Choroid plexus epithelial cell (primary cell): ENCODE measurements around the gene DROSHA.
A peak's percentile ranks its signal among the peaks of the same experiment; 100 is the strongest.

ENCODE experiments used
- DNase-seq: peaks from one replicate; pipeline ENCODE4 v3.0.0-alpha.2; 2010; ENCODE audit warnings: low read depth
- H3K4me3 ChIP-seq: 2 replicates; pipeline ENCODE4 v1.5.1; 2011; ENCODE audit warnings: low read depth, mild to moderate bottlenecking, control low read depth, low read length, moderate library complexity
- CTCF ChIP-seq: conservative IDR thresholded peaks from 2 replicates; pipeline ENCODE4 v1.5.1; 2011; ENCODE audit warnings: low read depth, mild to moderate bottlenecking, control low read depth, inconsistent platforms, low read length, moderate library complexity

Gene DROSHA

GRCh38 chr5:31459594-31459993 is 72.3 kb downstream of the DROSHA start:
- no peak for DNase-seq
- no peak for TF ChIP-seq CTCF
- no peak overlapping the region for H3K4me3 ChIP-seq

GRCh38 chr5:31455172-31455571 is 76.7 kb downstream of the DROSHA start:
- H3K4me3 ChIP-seq: no peak overlapping the region
- no peak for DNase-seq
- no peak for TF ChIP-seq CTCF

GRCh38 chr5:31453522-31453921 is 78.4 kb downstream of the DROSHA start:
- H3K4me3 ChIP-seq: no peak overlapping the region
- no peak for DNase-seq
- no peak for TF ChIP-seq CTCF

- H3K4me3 ChIP-seq: no peak overlapping the region
- no peak for DNase-seq
- no peak for TF ChIP-seq CTCF
Measured at GRCh38 chr5:31452314-31452713, 79.6 kb downstream of the DROSHA start.

GRCh38 chr5:31449962-31450361 is 81.9 kb downstream of the DROSHA start:
- DNase-seq: no peak

GRCh38 chr5:31449174-31449573 is 82.7 kb downstream of the DROSHA start:
- peak; percentile 41 for DNase-seq
- no peak overlapping the region for H3K4me3 ChIP-seq
- no peak for TF ChIP-seq CTCF

More at GRCh38 chr5:31449962-31450361, 81.9 kb downstream of the DROSHA start:
- no peak overlapping the region for H3K4me3 ChIP-seq
- no peak for TF ChIP-seq CTCF

- H3K4me3 ChIP-seq: no peak overlapping the region
- no peak for TF ChIP-seq CTCF
- no peak for DNase-seq
Measured at GRCh38 chr5:31445041-31445600, 86.8 kb downstream of the DROSHA start.
